Duodenal mucosa (tissue), 2 donors: Measurements from ENCODE around the gene XXYLT1.

Experiments used
- H3K27ac ChIP-seq: one replicate; pipeline ENCODE4 v1.7.0; 2013; ENCODE audit warnings: low read depth, low read length
- H3K27me3 ChIP-seq, 2 donors: one replicate each; pipeline ENCODE4 v1.7.0; 2013; ENCODE audit warnings: low read length in 2 of 2, control low read depth in 1 of 2; ENCODE audit not compliant: insufficient read depth in 2 of 2, control insufficient read depth in 1 of 2
- H3K36me3 ChIP-seq, 2 donors: one replicate each; pipeline ENCODE4 v1.7.0; 2013; ENCODE audit warnings: low read length in 2 of 2, control low read depth in 1 of 2; ENCODE audit not compliant: insufficient read depth in 2 of 2, control insufficient read depth in 1 of 2
- H3K4me1 ChIP-seq, 2 donors: one replicate each; pipeline ENCODE4 v1.7.0; 2013; ENCODE audit warnings: low read length in 2 of 2, control low read depth in 1 of 2; ENCODE audit not compliant: insufficient read depth in 2 of 2, control insufficient read depth in 1 of 2
- H3K4me3 ChIP-seq, 2 donors: one replicate each; pipeline ENCODE4 v1.7.0; 2013; ENCODE audit warnings: low read length in 2 of 2, low read depth in 1 of 2
- H3K9ac ChIP-seq, 2 donors: one replicate each; pipeline ENCODE4 v1.7.0; 2013; ENCODE audit warnings: low read length in 2 of 2, low read depth in 1 of 2
- H3K9me3 ChIP-seq, 2 donors: one replicate each; pipeline ENCODE4 v1.7.0; 2013; ENCODE audit warnings: low read length in 2 of 2, control low read depth in 1 of 2; ENCODE audit not compliant: control insufficient read depth in 1 of 2

The XXYLT1 gene

GRCh38 chr3:195208631-195209030 lies 62.3 kb downstream of the XXYLT1 start:
- no peaks in the 10 kb centered on the region for H3K9me3 ChIP-seq
- H3K4me1 ChIP-seq: peaks cover 13 to 20% of the 10 kb centered on the region in 2 donors
- no peak overlapping the region for H3K4me3 ChIP-seq
- no peaks in the 10 kb centered on the region for H3K27me3 ChIP-seq
- peak overlapping the region in 1 of 2 donors; percentile 26 for H3K9ac ChIP-seq
- H3K36me3 ChIP-seq: no peaks in the 10 kb centered on the region
- H3K27ac ChIP-seq: peak overlapping the region; percentile 6

DNA sequence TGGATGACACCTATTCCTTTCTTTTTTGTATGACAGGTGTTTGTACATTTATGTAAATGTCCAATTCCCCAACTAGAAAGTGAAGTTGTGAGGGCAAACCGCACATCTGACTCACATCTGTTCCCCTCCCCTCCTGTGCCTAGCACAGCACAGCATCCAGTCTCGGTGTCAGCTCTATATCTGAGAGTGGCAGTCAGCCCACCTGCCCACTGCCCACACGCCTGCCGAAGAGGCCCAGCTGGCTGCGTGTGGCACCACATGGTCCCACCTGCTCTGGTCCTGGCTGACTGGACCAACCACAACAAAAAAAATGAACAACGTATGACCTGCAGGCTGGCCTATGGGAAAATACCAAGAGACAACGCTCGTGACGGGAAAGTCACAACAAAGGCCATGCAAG lies 62.8 kb downstream of the XXYLT1 start:
- Histone ChIP-seq H3K27ac (peak overlapping the region; percentile 6), H3K4me1 (peaks cover 13 to 20% of the 10 kb centered on the region in 2 donors), H3K36me3 (no peaks in the 10 kb centered on the region), H3K4me3 (no peak overlapping the region), H3K27me3 (no peaks in the 10 kb centered on the region), H3K9me3 (no peaks in the 10 kb centered on the region), H3K9ac (no peak overlapping the region)

GRCh38 chr3:195207731-195208130 lies 63.2 kb downstream of the XXYLT1 start:
- no peak overlapping the region for H3K27ac ChIP-seq
- H3K9me3 ChIP-seq: no peaks in the 10 kb centered on the region
- peaks cover 13 to 20% of the 10 kb centered on the region in 2 donors for H3K4me1 ChIP-seq
- H3K36me3 ChIP-seq: no peaks in the 10 kb centered on the region
- H3K9ac ChIP-seq: no peak overlapping the region
- H3K4me3 ChIP-seq: no peak overlapping the region
- no peaks in the 10 kb centered on the region for H3K27me3 ChIP-seq

DNA sequence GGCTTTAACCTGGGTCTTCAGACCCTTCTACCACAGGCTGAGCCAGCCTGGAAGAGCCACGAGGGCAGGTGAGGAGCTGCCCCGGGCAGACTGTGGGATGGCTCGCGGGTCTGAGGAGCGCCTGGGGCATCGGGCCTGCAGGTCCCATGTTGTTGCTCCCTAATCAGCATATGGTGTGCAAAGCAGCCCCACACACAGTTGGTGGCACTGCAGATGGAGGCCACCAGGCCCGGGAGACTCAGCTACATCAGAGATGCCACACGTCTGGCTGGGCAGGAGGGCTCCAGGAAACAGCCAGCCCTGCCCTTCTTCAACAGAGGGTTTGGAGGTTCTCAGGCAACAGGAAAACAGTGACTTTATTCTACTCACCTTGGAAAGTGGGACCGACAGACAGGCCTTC lies 63.9 kb downstream of the XXYLT1 start:
- Histone ChIP-seq H3K27ac (no peak overlapping the region), H3K9ac (no peak overlapping the region)

GRCh38 chr3:195204360-195205163 lies 66.4 kb downstream of the XXYLT1 start:
- Histone ChIP-seq H3K36me3 (no peaks in the 10 kb centered on the region), H3K4me1 (peaks cover 6 to 11% of the 10 kb centered on the region in 2 donors), H3K27me3 (no peaks in the 10 kb centered on the region), H3K4me3 (no peak overlapping the region), H3K9ac (no peak overlapping the region), H3K27ac (no peak overlapping the region), H3K9me3 (no peaks in the 10 kb centered on the region)

More for the DNA sequence above, 63.9 kb downstream of the XXYLT1 start:
- Histone ChIP-seq H3K4me1 (peaks cover 13 to 20% of the 10 kb centered on the region in 2 donors), H3K9me3 (no peaks in the 10 kb centered on the region), H3K36me3 (no peaks in the 10 kb centered on the region), H3K27me3 (no peaks in the 10 kb centered on the region), H3K4me3 (no peak overlapping the region)

GRCh38 chr3:195203606-195204005 lies 67.4 kb downstream of the XXYLT1 start:
- no peaks in the 10 kb centered on the region for H3K9me3 ChIP-seq
- no peaks in the 10 kb centered on the region for H3K27me3 ChIP-seq
- no peak overlapping the region for H3K9ac ChIP-seq
- H3K27ac ChIP-seq: no peak overlapping the region
- H3K36me3 ChIP-seq: no peaks in the 10 kb centered on the region
- H3K4me3 ChIP-seq: no peak overlapping the region
- H3K4me1 ChIP-seq: peaks cover 2 to 5% of the 10 kb centered on the region in 2 donors

DNA sequence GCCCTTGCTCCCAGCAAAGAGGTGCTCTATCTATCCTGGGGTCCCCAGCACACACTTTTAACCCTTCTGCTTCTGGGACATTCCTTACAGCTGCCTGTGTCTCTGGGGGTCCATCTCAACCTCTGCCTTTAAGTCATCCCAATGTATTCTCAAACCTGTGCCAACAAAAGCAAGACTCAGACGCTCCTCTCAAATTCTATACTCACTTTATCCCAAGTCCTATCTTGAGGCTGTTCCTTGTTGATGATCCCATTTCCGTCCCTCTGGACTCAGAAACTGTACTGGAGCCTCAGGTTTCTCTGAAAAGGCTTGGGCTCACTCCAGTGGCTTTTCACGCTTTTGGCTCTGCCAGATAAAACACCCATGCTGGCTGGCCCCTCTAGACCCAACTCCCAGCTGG lies 69.7 kb downstream of the XXYLT1 start:
- Histone ChIP-seq H3K27ac (no peak overlapping the region), H3K9ac (no peak overlapping the region), H3K27me3 (no peaks in the 10 kb centered on the region), H3K9me3 (no peaks in the 10 kb centered on the region), H3K4me1 (peaks cover 4 to 8% of the 10 kb centered on the region in 2 donors), H3K4me3 (no peak overlapping the region), H3K36me3 (no peaks in the 10 kb centered on the region)

DNA sequence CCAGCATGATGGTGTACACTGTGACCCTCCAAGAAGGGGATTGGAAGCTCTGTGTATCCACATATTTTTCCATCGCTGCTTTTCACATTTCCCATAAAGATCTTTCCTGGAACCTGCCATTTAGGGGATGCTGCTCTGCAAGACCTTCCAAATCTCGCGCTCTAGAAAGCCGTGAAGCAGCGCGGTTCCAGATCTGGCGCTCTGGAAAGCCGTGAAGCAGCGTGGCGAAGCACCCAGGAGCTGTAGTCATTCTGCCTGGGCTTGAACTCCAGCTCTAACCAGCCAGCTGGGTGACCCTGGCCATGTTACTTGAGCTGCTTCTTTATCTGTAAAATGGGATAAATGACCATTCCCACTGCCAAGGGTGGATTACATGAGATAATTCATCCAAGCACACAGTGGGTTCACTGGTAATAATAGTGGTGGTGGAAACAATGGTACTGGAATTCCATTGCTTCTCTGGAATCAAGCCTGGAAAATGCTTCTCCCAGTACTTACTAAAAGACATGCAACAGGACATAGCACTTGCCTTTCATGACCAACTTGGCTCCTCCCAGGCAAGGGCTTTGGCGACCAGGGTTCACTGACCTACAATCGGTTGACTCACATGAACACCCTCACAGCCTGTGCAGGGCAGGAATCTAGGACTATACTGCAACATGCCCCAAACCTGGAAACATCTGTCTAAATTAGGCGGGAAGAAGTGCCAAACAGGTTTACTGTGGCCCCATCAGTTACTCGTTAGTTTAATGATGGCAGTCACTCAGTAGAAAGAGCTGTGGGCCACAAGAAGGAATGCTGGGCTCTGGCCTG lies 70.7 kb downstream of the XXYLT1 start:
- Histone ChIP-seq H3K36me3 (no peaks in the 10 kb centered on the region), H3K4me1 (peaks cover 4 to 8% of the 10 kb centered on the region in 2 donors), H3K27me3 (no peaks in the 10 kb centered on the region), H3K9ac (no peak overlapping the region), H3K9me3 (no peaks in the 10 kb centered on the region), H3K4me3 (no peak overlapping the region), H3K27ac (no peak overlapping the region)

- no peak overlapping the region for H3K4me3 ChIP-seq
- no peaks in the 10 kb centered on the region for H3K27me3 ChIP-seq
- H3K4me1 ChIP-seq: peaks cover 0 to 8% of the 10 kb centered on the region in 2 donors
- no peaks in the 10 kb centered on the region for H3K36me3 ChIP-seq
- no peak overlapping the region for H3K9ac ChIP-seq
- H3K9me3 ChIP-seq: no peaks in the 10 kb centered on the region
- no peak overlapping the region for H3K27ac ChIP-seq
Measured at GRCh38 chr3:195198426-195199346, 72.3 kb downstream of the XXYLT1 start.
